ENCODE data around the gene ABHD1. TPM values are rescaled to one million over a fixed set of nuclear protein-coding genes. Genes with fewer than 3 reads are reported as not detected.

Gene ABHD1
- total RNA-seq, 4 donors from 2014 or later, result 0.92 TPM; not detected in 3

DNA sequence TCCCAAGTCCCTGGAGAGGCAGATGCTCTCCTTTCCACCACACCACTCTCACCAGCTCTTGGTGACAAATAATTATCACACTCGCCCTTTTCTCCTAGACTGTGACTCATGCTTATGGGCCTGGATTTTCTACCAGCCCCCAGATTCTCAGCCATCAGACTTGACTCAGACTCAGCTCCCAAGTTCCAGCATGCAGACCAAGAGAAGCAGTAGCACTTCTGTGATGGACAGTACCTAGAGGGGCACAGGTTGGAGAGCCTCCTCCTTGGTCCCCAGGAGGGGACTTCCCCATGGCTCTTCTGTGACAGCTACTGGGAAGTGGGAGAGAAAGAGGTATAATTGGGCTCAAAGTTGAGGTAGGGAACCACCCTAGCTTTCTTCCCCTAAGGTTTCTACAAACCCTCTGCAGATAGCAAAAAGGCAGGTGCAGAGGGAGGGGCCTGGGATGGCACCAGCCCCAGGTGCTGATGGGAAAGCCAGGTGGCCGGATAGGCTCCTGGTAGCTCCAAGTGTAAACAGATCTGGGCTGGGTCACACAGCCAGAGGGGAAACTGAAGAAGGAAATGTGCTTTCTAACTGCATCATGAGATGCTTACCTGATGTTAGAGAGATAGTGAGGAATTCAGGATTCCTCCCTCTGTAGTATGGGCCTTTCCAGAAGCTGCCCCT, 29.3 kb downstream of the ABHD1 start:
- Histone ChIP-seq H3K4me1 (no peaks in the 10 kb centered on the region), H3K27me3 (peaks cover 0 to 15% (median 0%) of the 10 kb centered on the region in 4 donors), H3K4me3 (no peak overlapping the region), H3K27ac (replicated peaks in 1 of 4) (no peak overlapping the region), H3K36me3 (no peaks in the 10 kb centered on the region), H3K9me3 (no peaks in the 10 kb centered on the region)
- intact Hi-C loops (cut with DNase I), result no loop called here
- TF ChIP-seq POLR2A (IDR thresholded peaks at IDR 0.05; ENCODE audit: low read depth), result no peak
- no peak for TF ChIP-seq EP300 (IDR thresholded peaks at IDR 0.05)
- no peak for TF ChIP-seq POLR2AphosphoS5 (IDR thresholded peaks at IDR 0.05)
- no peak for TF ChIP-seq CTCF (IDR thresholded peaks at IDR 0.05)
- 74% methylated on average over 2 of the region's 2 CpGs for WGBS
- DNase-seq (ENCODE audit: extremely low spot score), result no peak

- no peaks in the 10 kb centered on the region for H3K9me3 ChIP-seq
- no peak for TF ChIP-seq EP300 (IDR thresholded peaks at IDR 0.05)
- no peak for TF ChIP-seq POLR2A (IDR thresholded peaks at IDR 0.05; ENCODE audit: low read depth)
- no peak for TF ChIP-seq CTCF (IDR thresholded peaks at IDR 0.05)
- no peak for TF ChIP-seq POLR2AphosphoS5 (IDR thresholded peaks at IDR 0.05)
- H3K27me3 ChIP-seq, result peaks cover 0 to 6% (median 0%) of the 10 kb centered on the region in 4 donors
- no peaks in the 10 kb centered on the region for H3K4me1 ChIP-seq
- intact Hi-C loops (cut with DNase I), result no loop called here
- no peak overlapping the region for H3K27ac ChIP-seq (replicated peaks in 1 of 4)
- no peak overlapping the region for H3K4me3 ChIP-seq
- no peak for DNase-seq (ENCODE audit: extremely low spot score)
- H3K36me3 ChIP-seq, result no peaks in the 10 kb centered on the region
- 67% methylated on average over 6 of the region's 6 CpGs for WGBS
These were observed 30.9 kb downstream of the ABHD1 start for GRCh38 chr2:27154488-27154887.

DNA sequence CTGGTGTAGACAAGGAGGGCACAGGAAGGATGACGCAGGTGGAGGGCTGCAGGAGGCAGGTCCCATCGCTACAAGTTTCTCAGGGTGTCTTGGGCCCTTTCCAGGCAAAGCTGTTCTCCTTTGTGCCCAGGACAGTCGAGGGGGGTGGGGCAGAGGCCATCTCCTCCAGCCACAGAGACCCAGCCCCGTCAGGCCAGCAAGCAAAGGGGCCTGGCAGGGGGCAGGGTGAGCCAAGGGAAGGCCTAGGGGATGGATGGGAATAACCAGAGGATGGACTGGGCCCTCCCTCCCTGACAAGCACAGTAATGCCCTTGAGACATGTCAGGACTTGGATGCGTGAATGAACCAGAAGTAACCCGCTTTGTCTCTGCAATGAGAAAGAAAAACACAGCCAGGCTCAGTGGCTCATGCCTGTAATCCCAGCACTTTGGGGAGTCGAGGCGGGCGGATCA, 31.5 kb downstream of the ABHD1 start:
- Histone ChIP-seq H3K27me3 (peaks cover 0 to 3% (median 0%) of the 10 kb centered on the region in 4 donors), H3K4me3 (no peak overlapping the region), H3K36me3 (no peaks in the 10 kb centered on the region), H3K27ac (replicated peaks in 1 of 4) (no peak overlapping the region), H3K9me3 (no peaks in the 10 kb centered on the region), H3K4me1 (no peaks in the 10 kb centered on the region)
- intact Hi-C loops (cut with DNase I), result no loop called here
- TF ChIP-seq EP300 (IDR thresholded peaks at IDR 0.05), result no peak
- TF ChIP-seq CTCF (IDR thresholded peaks at IDR 0.05), result no peak
- no peak for TF ChIP-seq POLR2AphosphoS5 (IDR thresholded peaks at IDR 0.05)
- no peak for TF ChIP-seq POLR2A (IDR thresholded peaks at IDR 0.05; ENCODE audit: low read depth)
- WGBS, result 85% methylated on average over 9 of the region's 9 CpGs
- DNase-seq (ENCODE audit: extremely low spot score), result no peak

DNA sequence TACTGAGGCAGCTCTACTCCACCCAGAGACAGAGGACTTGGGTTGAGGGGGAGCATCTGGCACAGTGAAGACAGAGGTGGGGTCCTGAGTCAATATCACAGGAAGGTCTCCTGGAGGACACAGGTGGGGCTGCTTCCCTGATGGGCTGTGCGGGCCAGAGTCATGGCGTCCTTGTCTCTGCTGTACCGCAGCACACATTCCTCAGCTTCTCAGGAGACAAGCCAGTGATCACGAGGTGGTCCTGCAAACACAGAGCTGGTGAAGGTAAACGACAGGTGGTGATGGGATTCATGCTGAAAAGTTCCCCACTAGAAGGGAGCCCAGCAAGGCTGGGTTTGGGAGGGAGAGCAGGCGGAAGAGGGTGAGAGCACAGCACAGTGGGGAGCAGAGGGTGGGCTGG, 34.9 kb downstream of the ABHD1 start:
- no peak for DNase-seq (ENCODE audit: extremely low spot score)
- 74% methylated on average over 6 of the region's 6 CpGs for whole genome bisulfite sequencing
- no peak overlapping the region for H3K4me3 ChIP-seq
- no peaks in the 10 kb centered on the region for H3K36me3 ChIP-seq
- intact Hi-C loops (cut with DNase I), result no loop called here
- H3K9me3 ChIP-seq, result no peaks in the 10 kb centered on the region
- no peak overlapping the region for H3K27ac ChIP-seq (replicated peaks in 1 of 4)
- TF ChIP-seq EP300 (IDR thresholded peaks at IDR 0.05), result no peak
- TF ChIP-seq POLR2AphosphoS5 (IDR thresholded peaks at IDR 0.05), result no peak
- TF ChIP-seq CTCF (IDR thresholded peaks at IDR 0.05), result no peak
- no peak for TF ChIP-seq POLR2A (IDR thresholded peaks at IDR 0.05; ENCODE audit: low read depth)
- H3K27me3 ChIP-seq, result peaks cover 0 to 3% (median 0%) of the 10 kb centered on the region in 4 donors
- no peaks in the 10 kb centered on the region for H3K4me1 ChIP-seq

DNA sequence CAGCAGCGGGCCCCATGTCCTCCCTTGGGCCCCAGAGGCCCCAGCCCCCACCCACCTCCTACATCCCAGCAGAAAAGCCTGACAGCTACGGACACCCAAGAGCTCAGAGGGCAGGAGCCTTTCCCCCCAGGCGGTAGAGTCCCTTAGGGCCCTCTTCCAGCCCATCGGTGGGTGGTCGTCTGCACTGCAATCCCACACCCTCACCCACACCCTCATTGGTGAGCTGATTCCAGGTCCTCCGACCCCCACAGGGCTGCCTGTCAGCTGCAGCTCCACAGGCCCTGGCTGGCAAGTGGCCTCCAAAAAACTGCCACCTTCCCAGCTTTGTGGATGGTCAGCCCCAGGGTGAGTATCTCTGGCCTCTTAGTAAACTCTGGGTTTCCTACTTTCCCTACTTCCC, 35.7 kb downstream of the ABHD1 start:
- TF ChIP-seq POLR2AphosphoS5 (IDR thresholded peaks at IDR 0.05) (no peak), POLR2A (IDR thresholded peaks at IDR 0.05; ENCODE audit: low read depth) (no peak)
- Histone ChIP-seq H3K9me3 (no peaks in the 10 kb centered on the region), H3K27me3 (peaks cover 0 to 3% (median 0%) of the 10 kb centered on the region in 4 donors), H3K4me1 (no peaks in the 10 kb centered on the region), H3K27ac (replicated peaks in 1 of 4) (no peak overlapping the region), H3K4me3 (no peak overlapping the region), H3K36me3 (no peaks in the 10 kb centered on the region)
- DNase-seq (ENCODE audit: extremely low spot score), result no peak
- 72% methylated on average over 6 of the region's 6 CpGs for WGBS
- intact Hi-C loops (cut with DNase I), result no loop called here
